Transverse colon (tissue), 3 donors: ENCODE measurements around the gene SEC62.

Experiments
- CTCF ChIP-seq, 5 experiments: fragments of 200-600 bp in 3 of 5; fragments of 450-650 bp in 2 of 5; sonication (generic) in 3 of 5; IDR thresholded peaks; 1 replicate in 2 of 5; 2 replicates in 3 of 5; pipeline ENCODE4 v1.5.1; 2016 to 2017; ENCODE audit warnings: antibody characterized with exemption in 5 of 5, inconsistent platforms in 3 of 5, mild to moderate bottlenecking in 2 of 5, moderate library complexity in 1 of 5
- POLR2A ChIP-seq: fragments of 450-650 bp; IDR thresholded peaks from one replicate; pipeline ENCODE4 v1.6.1; 2016; ENCODE audit warnings: antibody characterized with exemption, mild to moderate bottlenecking, moderate library complexity

GRCh38 chr3:170040418-170040817 is 73.8 kb downstream of the SEC62 start:
- TF ChIP-seq CTCF (IDR thresholded peaks at IDR 0.05), result no peak
- no peak for TF ChIP-seq POLR2A
